ENCODE results near the gene DDN. TPM values are rescaled to one million over a fixed set of nuclear protein-coding genes. Genes with fewer than 3 reads are reported as not detected.
A peak's percentile ranks its signal among the peaks of the same experiment; 100 is the strongest.

Gene DDN
- total and polyA plus RNA-seq, 2 donors (not counting 1 experiment from before 2014, with no cell fraction given): 0.10 to 0.75 TPM

GRCh38 chr12:48996794-48997718 is 2.1 kb downstream of the DDN start:
- peak overlapping the region; percentile 41 for H3K27ac Mint-ChIP-seq

More at GRCh38 chr12:48996794-48997718, 2.1 kb downstream of the DDN start:
- Histone ChIP-seq H3K9ac (ENCODE audit: low read length) (peak overlapping the region; percentile 72), H3K9me3 (ENCODE audit: control extremely low read depth in 1 of 3, control insufficient read depth in 2 of 3, insufficient read depth in 1 of 3, low read length in 2 of 3) (peaks cover 0 to 4% (median 0%) of the 10 kb centered on the region in 3 donors), H3K27me3 (replicated peaks in 1 of 4; ENCODE audit: control extremely low read depth in 1 of 4, control insufficient read depth in 3 of 4, insufficient read depth in 4 of 4, low read length in 3 of 4) (peaks cover 0 to 79% (median 29%) of the 10 kb centered on the region in 4 experiments), H3K79me2 (ENCODE audit: control insufficient read depth, insufficient read depth, low read length) (no peaks in the 10 kb centered on the region), H3K4me2 (replicated peaks; ENCODE audit: low read depth, low read length, poor library complexity, severe bottlenecking) (peak overlapping the region; percentile 98), H3K27ac (ENCODE audit: low read length in 2 of 2) (peak overlapping the region in 1 of 2 donors; percentile 34), H3K4me1 (ENCODE audit: control insufficient read depth in 2 of 2, insufficient read depth in 2 of 2, low read length in 2 of 2) (peaks cover 39 to 44% of the 10 kb centered on the region in 2 donors), H3K36me3 (replicated peaks in 1 of 2; ENCODE audit: control extremely low read depth in 1 of 2, control insufficient read depth in 1 of 2, extremely low read depth in 1 of 2, insufficient read depth in 2 of 2, low read length in 1 of 2) (peaks cover 0 to 6% of the 10 kb centered on the region in 2 experiments), H4K20me1 (ENCODE audit: control insufficient read depth, insufficient read depth, low read length, poor library complexity, severe bottlenecking) (peaks cover 5% of the 10 kb centered on the region), H3K4me3 (ENCODE audit: control extremely low read depth in 1 of 5, extremely low read depth in 1 of 5, insufficient read depth in 1 of 5, low read depth in 2 of 5, low read length in 4 of 5) (peak overlapping the region; percentile 12 to 71 (median 58)), H2AFZ (ENCODE audit: insufficient read depth, low read depth, low read length, poor library complexity, severe bottlenecking) (peak overlapping the region; percentile 78)
- H3K4me1 Mint-ChIP-seq: peaks cover 44% of the 10 kb centered on the region
- ChIA-PET CTCF (interaction anchor here (0.6 to 6.7 kb wide), 34 partner anchors 8 to 239 kb away, joined by 3 to 61 read pairs (median 4); partner anchors contain the start of genes ARF3, DDX23, DHH and FKBP11), POLR2A (interaction anchor here (0.5 to 2.8 kb wide), 6 partner anchors 9 to 140 kb away, joined by 3 to 19 read pairs (median 6); partner anchors contain the start of genes ARF3, RHEBL1 and WNT1)
- WGBS (ENCODE audit: insufficient coverage): 2% methylated on average over 67 of the region's 71 CpGs
- peak overlapping the region; percentile 89 for H3K4me3 Mint-ChIP-seq
- peak; percentile 89 for DNase-seq
- peaks cover 36% of the 10 kb centered on the region for H3K27me3 Mint-ChIP-seq
- TF ChIP-seq EZH2 (IDR thresholded peaks at IDR 0.05; ENCODE audit: borderline replicate concordance, insufficient read depth, low read depth, low read length, poor library complexity, severe bottlenecking): no peak
- peak; percentile 75 for TF ChIP-seq CTCF (IDR thresholded peaks at IDR 0.05)
- no peaks in the 10 kb centered on the region for H3K9me3 Mint-ChIP-seq (ENCODE audit: insufficient read depth)
- intact Hi-C loops (cut with micrococcal nuclease): loop anchor here (1.0 to 5.0 kb wide), 5 partner anchors 21 to 745 kb away; partner anchors contain the start of genes DDX23, PRKAG1 and TMBIM6
- ATAC-seq (ENCODE audit: low read depth): peak; percentile 60

All from B cell (primary cell).